GM21515 (cell line): ENCODE data around the gene MEI4.
"Not testable (repeated sequence)": the region's sequence is repeated elsewhere in the genome, so short reads cannot be mapped to it uniquely, and the experiment has no call there.

Source experiments
- ATAC-seq: cut with Tn5 transposase; IDR thresholded peaks from one replicate; pipeline ENCODE4 v1.9.1; 2021; ENCODE audit not compliant: unreplicated experiment

The MEI4 gene

GRCh38 chr6:77652739-77653138 is at the start of gene MEI4:
Gene MEI4 (plus strand): TSS chr6:77653039. CDS start chr6:77690672, 37,633 bp downstream.
- ATAC-seq = no peak

GRCh38 chr6:77604476-77604875 is 48.4 kb upstream of the MEI4 start:
- ATAC-seq = no peak

- ATAC-seq = no peak
Observed at GRCh38 chr6:77607004-77607403, 45.8 kb upstream of the MEI4 start.

- ATAC-seq = no peak
Observed at GRCh38 chr6:77609106-77609505, 43.7 kb upstream of the MEI4 start.

- no peak for ATAC-seq
Observed at GRCh38 chr6:77619114-77619513, 33.7 kb upstream of the MEI4 start.

GRCh38 chr6:77620278-77620882 is 32.5 kb upstream of the MEI4 start:
- peak; percentile 56 for ATAC-seq

- no peak for ATAC-seq
Observed at GRCh38 chr6:77624515-77624914, 28.3 kb upstream of the MEI4 start.

- no peak for ATAC-seq
Observed at GRCh38 chr6:77626426-77626825, 26.4 kb upstream of the MEI4 start.

GRCh38 chr6:77630014-77630413 is 22.8 kb upstream of the MEI4 start:
- no peak for ATAC-seq

- ATAC-seq = no peak
Observed at GRCh38 chr6:77633471-77633870, 19.4 kb upstream of the MEI4 start.

- no peak for ATAC-seq
Observed at GRCh38 chr6:77633993-77634715, 18.7 kb upstream of the MEI4 start.

- no peak for ATAC-seq
Observed at GRCh38 chr6:77638129-77638830, 14.6 kb upstream of the MEI4 start.

- no peak for ATAC-seq
Observed at GRCh38 chr6:77644102-77644705, 8.6 kb upstream of the MEI4 start.

- no peak for ATAC-seq
Observed at GRCh38 chr6:77650098-77650663, 2.7 kb upstream of the MEI4 start.

GRCh38 chr6:77653816-77654215 is 977 bp downstream of the MEI4 start:
- no peak for ATAC-seq

- not testable (repeated sequence) for ATAC-seq
Observed at GRCh38 chr6:77655035-77655434, 2.2 kb downstream of the MEI4 start.

GRCh38 chr6:77656999-77657764 is 4.3 kb downstream of the MEI4 start:
- no peak for ATAC-seq

GRCh38 chr6:77666340-77666739 is 13.5 kb downstream of the MEI4 start:
- ATAC-seq = no peak

- ATAC-seq = no peak
Observed at GRCh38 chr6:77666846-77667245, 14.0 kb downstream of the MEI4 start.

- ATAC-seq = no peak
Observed at GRCh38 chr6:77669913-77670312, 17.1 kb downstream of the MEI4 start.

GRCh38 chr6:77674211-77674610 is 21.4 kb downstream of the MEI4 start:
- ATAC-seq = no peak
